K562 (cell line): ENCODE results near the gene HEPHL1. TPM values are rescaled to one million over a fixed set of nuclear protein-coding genes. Genes with fewer than 3 reads are reported as not detected.

Experiments
- ARID2 ChIP-seq: fragments of 450-650 bp; IDR thresholded peaks from 2 replicates; pipeline ENCODE4 v1.6.1; 2017; ENCODE audit warnings: antibody characterized with exemption, mild to moderate bottlenecking
- CBX2 ChIP-seq: fragments of 200-600 bp; sonication (generic); IDR thresholded peaks from one replicate; pipeline ENCODE4 v1.6.1; 2012; ENCODE audit warnings: mild to moderate bottlenecking, low read length, inconsistent platforms; ENCODE audit not compliant: insufficient read depth, poor library complexity, severe bottlenecking
- CHD7 ChIP-seq: fragments of 200-600 bp; sonication (generic); IDR thresholded peaks from one replicate; pipeline ENCODE4 v1.6.1; 2012; ENCODE audit warnings: mild to moderate bottlenecking, low read depth, low read length, inconsistent platforms
- EWSR1 ChIP-seq: fragments of 450-650 bp; IDR thresholded peaks from 2 replicates; pipeline ENCODE4 v1.6.1; 2018; ENCODE audit warnings: borderline replicate concordance, mild to moderate bottlenecking, low read depth, moderate library complexity; ENCODE audit not compliant: partially characterized antibody
- MYBL2 ChIP-seq, 2 experiments: fragments of 450-650 bp in 1 of 2; sonication (generic) in 1 of 2; formaldehyde crosslinking in 1 of 2; IDR thresholded peaks; 2 replicates each; pipeline versions ENCODE4 v1.6.1 to v1.8.1; 2017 to 2022; ENCODE audit warnings: borderline replicate concordance in 1 of 2, inconsistent platforms in 1 of 2, low read depth in 1 of 2, mild to moderate bottlenecking in 1 of 2, missing genetic modification reagents in 1 of 2, moderate library complexity in 1 of 2
- NR2F6 ChIP-seq: fragments of 450-650 bp; formaldehyde crosslinking; IDR thresholded peaks from 2 replicates; pipeline ENCODE4 v1.4.0; 2020; ENCODE audit warnings: mild to moderate bottlenecking
- PHTF2 ChIP-seq: fragments of 250-450 bp; sonication (Bioruptor Pico); IDR thresholded peaks from 2 replicates; pipeline ENCODE4 v1.5.0; 2021; ENCODE audit warnings: mild to moderate bottlenecking
- POU5F1 ChIP-seq: fragments of 150-350 bp; IDR thresholded peaks from 2 replicates; pipeline ENCODE4 v1.6.1; 2014; ENCODE audit warnings: borderline replicate concordance, low read length, low read depth, mild to moderate bottlenecking; ENCODE audit not compliant: partially characterized antibody
- PPARD ChIP-seq: fragments of 250-450 bp; sonication (Bioruptor Pico); IDR thresholded peaks from 2 replicates; pipeline ENCODE4 v1.8.0; 2022; ENCODE audit warnings: inconsistent platforms, mild to moderate bottlenecking, moderate library complexity
- SAFB2 ChIP-seq: fragments of 200-400 bp; formaldehyde crosslinking; IDR thresholded peaks from 2 replicates; pipeline ENCODE4 v1.6.1; 2018; ENCODE audit warnings: borderline replicate concordance, low read length, low read depth, moderate library complexity; ENCODE audit not compliant: severe bottlenecking
- SMARCA5 ChIP-seq: fragments of 450-650 bp; IDR thresholded peaks from 2 replicates; pipeline ENCODE4 v1.6.1; 2016
- TCFL5 ChIP-seq: fragments of 250-450 bp; sonication (Bioruptor Pico); conservative IDR thresholded peaks from 2 replicates; pipeline ENCODE4 v1.6.1; 2021; ENCODE audit warnings: mild to moderate bottlenecking, moderate library complexity, matching md5 sums
- ZNF431 ChIP-seq: sonication (generic); formaldehyde crosslinking; IDR thresholded peaks from 2 replicates; pipeline ENCODE4 v1.8.0; 2022; ENCODE audit warnings: mild to moderate bottlenecking, missing genetic modification reagents
- ZNF695 ChIP-seq: fragments of 450-650 bp; formaldehyde crosslinking; IDR thresholded peaks from 2 replicates; pipeline ENCODE4 v1.4.0; 2020; ENCODE audit warnings: mild to moderate bottlenecking, moderate library complexity
- ZNF778 ChIP-seq: fragments of 450-650 bp; formaldehyde crosslinking; IDR thresholded peaks from 2 replicates; pipeline ENCODE4 v1.4.0; 2020; ENCODE audit warnings: mild to moderate bottlenecking, moderate library complexity
- ZNF780A ChIP-seq: fragments of 250-450 bp; sonication (Bioruptor Pico); IDR thresholded peaks from 2 replicates; pipeline ENCODE4 v1.5.0; 2021; ENCODE audit warnings: mild to moderate bottlenecking
- ZSCAN29 ChIP-seq: fragments of 450-650 bp; IDR thresholded peaks from 2 replicates; pipeline ENCODE4 v1.6.1; 2017
- polyA plus RNA-seq, 8 experiments: library from polyadenylated mRNA; depleted of rRNA in 4 of 8; stranded (reverse) in 5 of 8; unstranded in 3 of 8; fragments of >200 nt; fragmentation: Nextera tagmentation in 2 of 8; fragmentation: Illumina TruSeq in 1 of 8; extraction: Ambion mirVana in 2 of 8; extraction: Trizol in 1 of 8; gene quantifications; 2 replicates each; pipeline versions ENCODE4 v1.2.1 to v1.2.3, GENCODE V29; 2011 to 2014; ENCODE audit warnings: inconsistent platforms in 1 of 8, missing spikeins in 1 of 8
- total RNA-seq, 7 experiments: library from RNA; depleted of rRNA in 6 of 7; stranded (reverse); fragments of >200 nt in 6 of 7; fragmentation: Illumina TruSeq in 2 of 7; extraction: Trizol in 2 of 7; gene quantifications; 2 replicates each; pipeline versions ENCODE4 v1.2.1 to v1.2.3, GENCODE V29; 2011 to 2021; ENCODE audit warnings: low replicate concordance in 1 of 7
- TF ChIP-seq, protein P1 (sequence below): sonication (generic); formaldehyde crosslinking; IDR thresholded peaks from 2 replicates; pipeline ENCODE4 v1.9.0; 2022; ENCODE audit warnings: mild to moderate bottlenecking, missing genetic modification reagents

HEPHL1 gene
- total and polyA plus RNA-seq, 9 of the 15 experiments (the other 6 are each of a cell fraction or from before 2014, with no cell fraction given) = 0.01 TPM; not detected in 8

DNA sequence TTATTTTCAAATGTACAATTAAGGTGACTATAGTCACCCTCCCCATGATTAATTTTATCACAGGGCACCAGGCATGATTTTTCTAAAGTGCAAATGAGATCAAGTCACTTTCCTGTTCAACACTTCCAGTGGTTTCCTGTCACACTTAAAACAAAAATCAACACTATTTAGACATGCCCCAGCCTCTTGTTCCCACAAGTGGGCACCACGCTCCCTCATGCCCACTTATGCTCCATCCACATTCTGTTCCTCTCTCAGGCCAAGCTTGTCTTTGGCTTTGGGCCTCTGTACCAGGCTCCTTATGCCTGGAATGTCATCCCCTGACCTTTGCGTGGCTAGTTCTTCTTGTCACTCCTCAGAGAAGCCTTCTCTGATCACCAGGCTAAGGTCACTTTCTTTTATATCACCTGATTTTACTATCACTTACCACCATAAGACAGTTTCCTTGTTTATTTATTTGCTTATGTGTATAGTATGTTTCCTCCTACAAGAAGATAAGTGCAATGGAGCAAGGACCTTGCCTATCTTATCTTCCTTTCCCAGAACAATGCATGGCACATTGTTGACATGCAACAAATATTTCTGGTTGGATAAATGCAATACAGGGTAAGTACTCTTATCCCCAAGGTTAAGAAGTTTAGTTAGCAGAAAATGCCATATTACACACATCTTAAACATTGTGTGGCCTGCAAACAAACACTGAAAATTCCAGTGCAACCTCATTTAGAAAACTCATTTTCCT lies 56.6 kb downstream of the HEPHL1 start (continued):
- TF ChIP-seq MYBL2 (IDR thresholded peaks at IDR 0.05; ENCODE audit: low read depth) (no peak), MYBL2 (CRISPR knock-in tag; IDR thresholded peaks at IDR 0.05; ENCODE audit: borderline replicate concordance) (no peak), ZNF431 (no peak), EWSR1 (no peak), SMARCA5 (no peak), NR2F6 (CRISPR knock-in tag) (no peak), ZNF695 (no peak), TCFL5 (CRISPR knock-in tag) (no peak), SAFB2 (no peak), ZNF780A (CRISPR knock-in tag) (no peak), ZNF778 (CRISPR knock-in tag) (no peak), CBX2 (no peak), ZSCAN29 (no peak), PHTF2 (CRISPR knock-in tag) (no peak), CHD7 (no peak), ARID2 (no peak), POU5F1 (no peak), PPARD (no peak)
- TF ChIP-seq, protein P1, sequence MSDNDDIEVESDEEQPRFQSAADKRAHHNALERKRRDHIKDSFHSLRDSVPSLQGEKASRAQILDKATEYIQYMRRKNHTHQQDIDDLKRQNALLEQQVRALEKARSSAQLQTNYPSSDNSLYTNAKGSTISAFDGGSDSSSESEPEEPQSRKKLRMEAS (CRISPR knock-in tag) = no peak
